CD4-positive, alpha-beta T cell treated with Interleukin-1 beta for 1 hour (primary cell): ENCODE measurements around the gene VWA3A.
A peak's percentile ranks its signal among the peaks of the same experiment; 100 is the strongest.
"Not testable (repeated sequence)": the region's sequence is repeated elsewhere in the genome, so short reads cannot be mapped to it uniquely, and the experiment has no call there.

Experiments
- DNase-seq, 2 donors: peaks; one replicate each; pipeline ENCODE4 v3.0.0-alpha.2; 2020 to 2022

VWA3A gene

GRCh38 chr16:22141767-22142166 is 49.4 kb downstream of the VWA3A start:
- no peak for DNase-seq

DNA sequence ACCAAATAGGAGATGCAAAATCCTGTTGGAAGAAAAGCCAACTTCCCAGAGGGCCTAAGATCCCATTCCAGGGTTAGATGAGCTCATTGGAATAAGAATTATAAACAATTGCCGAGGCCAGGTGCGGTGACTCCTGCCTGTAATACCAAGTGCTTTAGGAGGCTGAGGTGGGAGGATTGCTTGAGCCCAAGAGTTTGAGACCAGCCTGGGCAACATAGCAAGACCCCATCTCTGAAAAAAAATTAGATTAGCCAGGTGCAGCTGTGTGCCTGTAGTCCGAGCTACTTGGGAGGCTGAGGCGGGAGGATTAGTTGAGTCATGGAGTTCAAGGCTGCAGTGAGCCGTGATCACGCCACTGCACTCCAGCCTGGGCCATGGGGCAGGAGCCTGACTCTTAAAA is 52.2 kb downstream of the VWA3A start:
- no peak for DNase-seq

DNA sequence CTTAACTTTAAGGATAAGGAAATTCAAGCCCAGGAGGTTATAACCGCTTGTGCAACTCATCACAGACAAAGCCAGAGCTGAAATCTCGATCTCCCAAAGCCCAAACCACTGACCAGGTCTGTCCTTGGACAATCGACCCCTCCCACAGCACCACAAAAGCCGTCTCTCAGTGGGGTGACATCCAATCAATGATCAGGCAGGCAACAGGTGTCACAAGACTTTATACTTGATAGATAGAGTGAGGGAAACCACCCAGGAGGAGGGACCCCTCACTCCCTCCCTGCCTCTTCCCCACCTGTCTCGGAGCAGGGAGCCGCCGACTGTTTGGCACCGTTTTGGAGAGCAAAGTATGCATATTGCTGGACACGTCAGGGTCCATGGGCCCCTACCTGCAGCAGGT is 55.5 kb downstream of the VWA3A start:
- no peak for DNase-seq

- DNase-seq, result no peak
These were observed 59.1 kb downstream of the VWA3A start for GRCh38 chr16:22151246-22151998.

GRCh38 chr16:22152316-22152715 is 60.0 kb downstream of the VWA3A start:
- no peak for DNase-seq

DNA sequence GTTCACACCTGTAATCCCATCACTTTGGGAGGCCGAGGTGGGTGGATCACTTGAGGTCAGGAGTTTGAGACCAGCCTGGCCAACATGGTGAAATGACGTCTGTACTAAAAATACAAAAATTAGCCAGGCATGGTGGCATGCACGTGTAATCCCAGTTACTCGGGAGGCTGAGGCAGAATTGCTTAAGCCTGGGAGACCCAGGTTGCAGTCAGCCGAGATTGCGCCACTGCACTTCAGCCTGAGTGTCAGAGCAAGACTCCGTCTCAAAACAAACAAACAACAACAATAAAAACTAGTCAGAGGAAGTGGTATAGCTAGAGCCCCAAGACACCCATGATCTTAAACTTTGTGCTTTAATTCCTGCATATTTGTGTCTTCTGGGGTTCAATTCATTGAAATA is 60.7 kb downstream of the VWA3A start:
- not testable (repeated sequence) for DNase-seq

DNA sequence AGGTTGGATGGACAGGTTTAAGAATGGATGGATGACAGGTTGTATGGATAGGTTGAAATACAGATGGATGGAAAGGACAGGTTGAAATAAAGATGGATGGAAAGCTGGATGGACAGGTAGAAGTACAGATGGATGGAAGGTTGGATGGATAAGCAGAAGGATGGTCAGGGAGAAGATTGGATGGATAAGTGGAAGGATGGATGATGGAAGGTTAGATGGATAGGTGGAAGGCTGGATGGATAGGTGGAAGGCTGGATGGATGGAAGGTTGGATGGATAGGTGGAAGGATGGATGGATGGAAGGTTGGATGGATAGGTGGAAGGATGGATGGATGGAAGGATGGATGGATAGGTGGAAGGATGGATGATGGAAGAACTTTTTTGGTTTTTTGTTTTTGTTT is 69.1 kb downstream of the VWA3A start:
- DNase-seq, result no peak

GRCh38 chr16:22161999-22162655 is 69.8 kb downstream of the VWA3A start, which contains the start of gene SDR42E2:
Gene SDR42E2 (plus strand): TSS chr16:22162506. CDS start chr16:22165583, 3,077 bp downstream.
- DNase-seq, result peak; percentile 45 to 48

DNA sequence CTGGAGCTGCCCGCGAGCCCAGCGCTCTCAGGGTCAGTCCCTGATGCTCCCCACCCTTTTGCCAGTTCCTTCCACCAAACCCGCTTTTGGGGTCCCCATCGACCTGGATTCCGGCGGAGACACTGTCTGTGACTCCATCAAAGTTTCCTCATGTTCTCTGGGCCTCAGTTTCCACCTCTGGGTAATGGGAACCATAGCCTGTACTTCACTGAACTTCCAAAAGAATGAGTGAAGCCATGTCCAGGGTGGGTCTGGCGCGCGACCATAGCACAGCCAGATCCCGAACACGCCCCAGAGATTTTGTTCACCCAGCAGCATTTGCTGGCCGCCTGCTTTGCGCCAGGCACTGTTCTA is 70.3 kb downstream of the VWA3A start:
- no peak for DNase-seq

GRCh38 chr16:22163806-22164205 is 71.5 kb downstream of the VWA3A start:
- no peak for DNase-seq

- DNase-seq, result no peak
These were observed 72.1 kb downstream of the VWA3A start for GRCh38 chr16:22164482-22164881.

DNA sequence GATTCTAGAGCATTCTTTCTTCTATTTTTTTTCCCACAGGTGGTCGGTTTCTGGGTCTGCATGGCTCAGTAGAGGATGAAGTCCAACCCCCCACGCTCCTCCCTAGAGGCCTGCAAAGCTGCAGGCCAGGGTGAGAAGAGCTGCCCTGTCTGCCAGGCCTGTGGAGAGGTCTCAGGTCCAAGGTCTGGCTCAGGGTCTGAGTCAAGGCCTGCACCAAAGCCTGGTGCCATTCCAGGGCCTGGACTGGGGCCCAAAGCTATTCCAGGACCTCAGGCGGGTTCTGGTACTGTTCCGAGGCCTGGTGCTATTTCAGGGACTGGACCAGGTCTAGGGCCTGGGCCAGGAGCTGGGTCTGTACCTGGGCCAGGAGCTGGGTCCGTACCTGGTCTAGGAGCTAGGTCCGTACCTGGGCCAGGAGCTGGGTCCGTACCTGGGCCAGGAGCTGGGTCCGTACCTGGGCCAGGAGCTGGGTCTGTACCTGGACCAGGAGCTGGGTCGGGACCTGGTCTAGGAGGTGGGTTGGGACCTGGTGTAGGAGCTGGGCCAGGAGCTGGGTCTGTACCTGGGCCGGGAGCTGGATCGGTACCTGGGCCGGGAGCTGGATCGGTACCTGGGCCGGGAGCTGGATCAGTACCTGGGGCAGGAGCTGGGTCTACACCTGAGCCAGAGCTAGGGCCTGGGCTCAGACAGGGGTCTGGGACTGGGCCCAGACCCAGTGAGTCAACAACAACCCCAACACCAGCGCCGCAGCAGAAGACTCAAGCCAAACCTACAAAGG is 73.4 kb downstream of the VWA3A start:
- no peak for DNase-seq

DNA sequence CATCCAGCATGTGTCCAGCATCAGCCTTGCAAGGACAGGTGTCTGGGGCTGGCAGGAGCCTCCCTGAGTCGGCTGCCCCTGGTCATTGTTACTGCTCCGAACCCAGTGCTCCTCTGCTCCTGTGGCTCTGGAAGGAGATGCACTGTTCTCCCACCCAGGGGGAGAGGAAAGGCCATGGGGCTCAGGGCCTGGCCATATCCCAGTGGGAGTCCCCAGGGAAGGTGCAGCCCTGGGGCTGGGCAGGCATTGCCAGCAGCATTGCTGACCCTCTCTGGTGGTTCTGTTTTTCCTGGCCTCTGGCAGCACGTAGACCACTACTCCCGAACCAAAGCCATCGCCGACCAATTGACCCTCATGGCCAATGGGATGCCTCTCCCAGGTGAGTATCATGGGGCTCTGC is 79.6 kb downstream of the VWA3A start:
- DNase-seq, result no peak

DNA sequence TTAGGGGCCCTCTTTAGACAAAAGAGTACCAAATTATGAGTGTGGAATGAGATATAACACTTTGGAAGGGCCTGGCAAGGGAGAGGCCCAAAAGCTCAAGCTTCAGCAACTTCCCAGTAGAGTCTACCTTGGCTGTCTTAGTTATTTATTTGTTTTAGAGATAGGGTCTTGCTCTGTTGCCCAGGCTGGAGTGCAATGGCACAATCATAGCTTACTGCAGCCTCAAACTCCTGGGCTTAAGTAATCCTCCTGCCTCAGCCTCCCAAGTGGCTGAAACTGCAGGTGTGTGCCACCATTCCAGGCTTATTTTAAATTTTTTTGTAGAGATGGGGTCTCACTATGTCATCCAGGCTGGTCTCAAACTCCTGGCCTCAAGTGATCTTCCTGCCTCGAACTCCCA is 80.3 kb downstream of the VWA3A start:
- DNase-seq, result not testable (repeated sequence)

DNA sequence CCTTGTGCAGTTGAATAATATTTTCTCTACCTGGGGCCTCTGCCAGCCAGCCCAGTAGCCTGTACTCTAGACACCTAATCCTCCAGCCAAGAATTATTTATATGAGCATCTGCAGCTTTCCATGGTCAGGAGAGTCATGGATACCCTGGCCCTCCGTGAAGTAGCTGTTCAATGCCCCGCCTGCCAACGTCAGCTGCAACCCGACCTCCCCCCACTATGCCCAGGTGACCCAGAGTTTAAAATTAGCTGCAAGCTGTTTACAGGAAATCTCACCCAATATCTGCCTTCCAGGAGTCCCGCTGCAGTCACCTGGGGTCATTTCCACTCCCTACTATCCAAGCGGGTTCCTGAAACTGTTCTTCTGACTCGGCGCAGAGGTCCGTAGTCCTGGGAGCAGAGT is 82.3 kb downstream of the VWA3A start:
- DNase-seq, result no peak

DNA sequence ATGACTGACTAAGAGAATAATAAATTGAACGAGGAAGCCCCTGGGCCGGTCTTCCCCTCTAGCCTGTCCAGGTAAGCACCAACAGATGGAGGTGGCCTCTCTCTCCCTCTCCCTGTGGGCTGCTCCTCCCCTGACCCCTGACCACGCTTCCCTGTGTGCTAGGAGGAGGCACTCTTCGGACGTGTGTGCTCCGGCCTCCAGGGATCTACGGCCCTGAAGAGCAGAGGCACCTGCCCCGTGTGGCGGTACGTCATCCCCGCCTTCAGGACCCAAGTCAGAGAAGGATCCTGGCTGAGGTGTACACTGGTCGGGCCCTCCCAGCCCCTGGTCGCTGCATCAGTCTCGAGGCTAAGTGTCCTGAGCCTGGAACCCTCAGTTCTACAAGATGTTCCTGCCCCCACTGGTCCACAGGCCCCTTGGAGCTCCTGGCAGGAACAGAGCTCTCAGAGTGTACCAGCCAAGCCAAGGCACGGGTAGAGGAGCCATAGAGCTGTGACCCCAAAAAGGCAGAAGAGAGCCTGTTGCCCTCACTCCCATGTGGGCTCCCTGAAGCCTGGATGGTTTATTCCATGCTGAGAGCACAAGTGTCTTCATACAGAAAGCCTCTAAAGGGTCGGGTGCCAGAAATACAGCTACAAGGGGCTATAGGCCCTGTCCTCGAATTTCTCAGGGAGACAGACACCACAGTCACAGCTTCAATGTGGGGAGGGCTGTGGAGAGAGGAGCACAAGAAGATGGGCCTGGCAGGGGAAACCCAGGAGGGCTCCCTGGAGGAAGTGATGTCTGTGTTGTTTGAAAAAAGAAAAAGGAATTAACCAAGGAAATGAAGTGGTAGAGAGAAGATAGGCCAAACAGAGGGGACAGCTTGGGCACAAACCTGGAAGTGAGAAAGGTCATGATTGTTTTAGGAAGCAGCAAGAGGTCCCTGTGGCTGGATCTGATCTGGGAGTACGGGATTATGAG is 85.9 kb downstream of the VWA3A start:
- no peak for DNase-seq

DNA sequence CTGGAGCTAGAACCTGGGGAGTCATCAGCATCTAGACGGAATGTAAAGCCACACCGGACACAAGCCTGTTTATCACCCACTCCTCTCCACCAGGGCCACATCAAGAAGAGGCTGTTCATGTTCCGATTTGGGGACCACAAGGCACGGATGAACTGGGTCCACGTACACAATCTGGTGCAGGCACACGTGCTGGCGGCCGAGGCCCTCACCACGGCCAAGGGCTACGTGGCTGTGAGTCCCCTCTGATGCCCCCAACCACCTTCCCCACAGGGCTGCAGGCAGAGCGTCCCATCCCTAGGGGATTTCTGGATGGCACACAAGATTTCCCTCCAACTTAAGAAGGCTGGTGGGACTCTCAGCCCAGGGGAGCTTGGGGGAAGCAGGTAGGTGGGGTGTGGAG is 89.1 kb downstream of the VWA3A start:
- DNase-seq, result no peak

GRCh38 chr16:22181843-22182242 is 89.5 kb downstream of the VWA3A start:
- no peak for DNase-seq

GRCh38 chr16:22183335-22183734 is 91.0 kb downstream of the VWA3A start:
- no peak for DNase-seq

DNA sequence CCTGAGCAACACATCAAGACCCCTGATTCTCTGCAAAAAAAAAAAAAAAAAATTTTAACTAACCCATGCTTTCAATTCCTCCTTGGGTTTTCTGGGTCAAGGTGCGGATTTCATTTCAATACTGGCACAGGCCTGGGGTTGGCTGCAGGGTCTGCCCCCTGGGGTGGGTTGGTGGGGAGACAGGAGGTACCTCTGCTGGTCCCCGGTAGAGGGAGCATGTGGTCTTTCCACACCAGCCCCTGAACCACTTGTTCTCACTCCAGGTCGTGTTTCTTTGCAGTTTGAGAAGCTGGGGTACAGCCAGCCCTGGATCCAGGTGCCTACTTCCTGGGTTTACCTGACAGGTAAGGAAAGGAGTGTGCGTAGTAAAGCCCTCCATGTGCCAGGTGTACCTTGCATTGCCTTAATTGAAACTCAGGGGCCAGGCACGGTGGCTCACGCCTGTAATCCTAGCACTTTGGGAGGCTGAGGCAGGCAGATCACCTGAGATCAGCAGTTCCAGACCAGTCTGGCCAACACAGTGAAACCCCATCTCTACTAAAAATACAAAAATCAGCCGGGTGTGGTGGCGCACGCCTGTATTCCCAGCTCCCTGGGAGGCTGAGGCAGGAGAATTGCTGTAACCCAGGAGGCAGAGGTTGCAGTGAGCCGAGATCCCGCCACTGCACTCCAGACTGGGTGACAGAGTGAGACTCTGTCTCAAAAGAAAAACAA is 91.7 kb downstream of the VWA3A start:
- peak; percentile 21 to 32 for DNase-seq

GRCh38 chr16:22184615-22184968 is 92.3 kb downstream of the VWA3A start:
- DNase-seq, result no peak

- no peak for DNase-seq
These were observed 94.2 kb downstream of the VWA3A start for GRCh38 chr16:22186517-22186916.
